Nephron progenitor cell (in vitro differentiated cells): Measurements from ENCODE around the gene MOXD1.

Experiments used
- DNase-seq: peaks from one replicate; pipeline ENCODE4 v3.0.0; 2021
- H3K27ac Mint-ChIP-seq: 2 replicates; pipeline ENCODE4 v1.8.0; 2021; ENCODE audit warnings: mild to moderate bottlenecking, moderate library complexity, mixed read lengths
- H3K27me3 Mint-ChIP-seq: 2 replicates; pipeline ENCODE4 v1.8.0; 2021; ENCODE audit warnings: mild to moderate bottlenecking, low read depth, mixed read lengths; ENCODE audit not compliant: poor library complexity
- H3K36me3 Mint-ChIP-seq: 2 replicates; pipeline ENCODE4 v1.8.0; 2021; ENCODE audit warnings: low read depth, mixed read lengths
- H3K4me1 Mint-ChIP-seq: 2 replicates; pipeline ENCODE4 v1.8.0; 2021; ENCODE audit warnings: mixed read lengths
- H3K4me3 Mint-ChIP-seq: 2 replicates; pipeline ENCODE4 v1.8.0; 2021; ENCODE audit warnings: mild to moderate bottlenecking, moderate library complexity, mixed read lengths
- H3K9me3 Mint-ChIP-seq: 2 replicates; pipeline ENCODE4 v1.8.0; 2021; ENCODE audit warnings: mild to moderate bottlenecking, moderate library complexity, mixed read lengths
- TF ChIP-seq, protein P1 (sequence below): fragments of 200-600 bp; sonication (generic); IDR thresholded peaks from 2 replicates; pipeline ENCODE4 v1.5.0; 2021; ENCODE audit warnings: antibody characterized with exemption

MOXD1 gene

DNA sequence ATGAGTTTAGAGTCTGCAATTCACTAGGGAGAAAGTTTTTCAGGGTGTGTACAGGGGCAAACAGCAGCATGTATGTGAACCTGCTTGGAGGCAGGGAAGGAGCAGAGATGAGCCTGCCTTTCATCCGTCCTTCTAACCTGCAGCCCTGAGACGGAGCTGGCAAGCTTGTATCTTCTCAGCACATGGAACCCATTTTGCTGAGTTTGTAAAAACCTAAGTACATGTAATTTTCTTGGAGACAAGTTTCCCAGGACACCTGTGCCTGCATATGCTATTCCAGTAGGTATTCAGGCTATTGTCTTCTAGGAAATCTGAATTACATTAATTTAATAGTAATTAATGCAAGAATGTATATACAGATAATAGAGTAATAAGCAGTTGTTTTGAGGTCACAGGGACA, 28.8 kb upstream of the MOXD1 start:
- Mint-ChIP-seq H3K36me3 (no peaks in the 10 kb centered on the region), H3K9me3 (no peaks in the 10 kb centered on the region), H3K27ac (no peak overlapping the region), H3K27me3 (peaks cover 3% of the 10 kb centered on the region), H3K4me3 (no peak overlapping the region), H3K4me1 (no peaks in the 10 kb centered on the region)
- TF ChIP-seq, protein P1, sequence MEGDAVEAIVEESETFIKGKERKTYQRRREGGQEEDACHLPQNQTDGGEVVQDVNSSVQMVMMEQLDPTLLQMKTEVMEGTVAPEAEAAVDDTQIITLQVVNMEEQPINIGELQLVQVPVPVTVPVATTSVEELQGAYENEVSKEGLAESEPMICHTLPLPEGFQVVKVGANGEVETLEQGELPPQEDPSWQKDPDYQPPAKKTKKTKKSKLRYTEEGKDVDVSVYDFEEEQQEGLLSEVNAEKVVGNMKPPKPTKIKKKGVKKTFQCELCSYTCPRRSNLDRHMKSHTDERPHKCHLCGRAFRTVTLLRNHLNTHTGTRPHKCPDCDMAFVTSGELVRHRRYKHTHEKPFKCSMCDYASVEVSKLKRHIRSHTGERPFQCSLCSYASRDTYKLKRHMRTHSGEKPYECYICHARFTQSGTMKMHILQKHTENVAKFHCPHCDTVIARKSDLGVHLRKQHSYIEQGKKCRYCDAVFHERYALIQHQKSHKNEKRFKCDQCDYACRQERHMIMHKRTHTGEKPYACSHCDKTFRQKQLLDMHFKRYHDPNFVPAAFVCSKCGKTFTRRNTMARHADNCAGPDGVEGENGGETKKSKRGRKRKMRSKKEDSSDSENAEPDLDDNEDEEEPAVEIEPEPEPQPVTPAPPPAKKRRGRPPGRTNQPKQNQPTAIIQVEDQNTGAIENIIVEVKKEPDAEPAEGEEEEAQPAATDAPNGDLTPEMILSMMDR: no peak
- DNase-seq: no peak

DNA sequence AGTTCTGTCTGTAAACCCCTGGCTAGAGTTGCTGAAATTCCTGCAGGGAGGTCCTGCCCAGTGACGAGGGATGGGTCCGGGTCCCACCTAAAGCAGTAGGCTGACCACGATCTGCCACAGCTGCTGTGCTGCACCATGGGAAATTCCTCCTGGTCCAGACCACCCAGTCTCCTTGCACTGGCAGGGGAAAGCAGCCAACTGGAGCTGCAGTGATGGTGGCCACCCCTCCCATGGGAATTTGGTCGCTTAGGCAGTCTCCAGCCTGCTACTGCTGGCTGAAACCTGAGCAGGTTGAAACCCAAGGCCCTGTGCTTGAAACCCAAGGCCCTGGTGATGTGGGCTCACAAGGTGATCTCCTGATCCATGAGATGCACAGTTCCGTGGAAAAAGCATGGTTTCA, 23.9 kb upstream of the MOXD1 start:
- no peaks in the 10 kb centered on the region for H3K36me3 Mint-ChIP-seq
- TF ChIP-seq, protein P1: no peak
- DNase-seq: peak; percentile 12
- H3K27ac Mint-ChIP-seq: no peak overlapping the region
- no peak overlapping the region for H3K4me3 Mint-ChIP-seq
- H3K9me3 Mint-ChIP-seq: peaks cover 42% of the 10 kb centered on the region
- H3K4me1 Mint-ChIP-seq: no peaks in the 10 kb centered on the region
- H3K27me3 Mint-ChIP-seq: peaks cover 4% of the 10 kb centered on the region

DNA sequence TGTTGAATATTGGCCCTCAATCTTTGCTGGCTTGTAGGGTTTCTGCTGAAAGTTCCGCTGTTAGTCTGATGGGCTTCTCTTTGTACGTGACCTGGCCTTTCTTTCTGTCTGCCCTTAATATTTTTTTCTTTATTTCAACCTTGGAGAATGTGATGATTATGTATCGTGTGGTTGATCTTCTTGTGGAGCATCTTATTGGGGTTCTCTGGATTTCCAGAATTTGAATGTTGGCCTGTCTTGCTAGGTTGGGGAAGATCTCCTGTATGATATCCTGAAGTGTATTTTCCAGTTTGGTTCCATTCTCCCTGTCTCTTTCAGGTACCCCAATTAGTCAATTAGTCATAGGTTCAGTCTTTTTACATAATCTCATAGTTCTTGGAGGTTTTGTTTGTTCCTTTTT, 22.6 kb upstream of the MOXD1 start:
- Mint-ChIP-seq H3K4me3 (no peak overlapping the region), H3K27me3 (peaks cover 4% of the 10 kb centered on the region), H3K9me3 (peaks cover 55% of the 10 kb centered on the region), H3K27ac (no peak overlapping the region), H3K36me3 (no peaks in the 10 kb centered on the region), H3K4me1 (no peaks in the 10 kb centered on the region)
- no peak for DNase-seq
- TF ChIP-seq, protein P1: no peak

DNA sequence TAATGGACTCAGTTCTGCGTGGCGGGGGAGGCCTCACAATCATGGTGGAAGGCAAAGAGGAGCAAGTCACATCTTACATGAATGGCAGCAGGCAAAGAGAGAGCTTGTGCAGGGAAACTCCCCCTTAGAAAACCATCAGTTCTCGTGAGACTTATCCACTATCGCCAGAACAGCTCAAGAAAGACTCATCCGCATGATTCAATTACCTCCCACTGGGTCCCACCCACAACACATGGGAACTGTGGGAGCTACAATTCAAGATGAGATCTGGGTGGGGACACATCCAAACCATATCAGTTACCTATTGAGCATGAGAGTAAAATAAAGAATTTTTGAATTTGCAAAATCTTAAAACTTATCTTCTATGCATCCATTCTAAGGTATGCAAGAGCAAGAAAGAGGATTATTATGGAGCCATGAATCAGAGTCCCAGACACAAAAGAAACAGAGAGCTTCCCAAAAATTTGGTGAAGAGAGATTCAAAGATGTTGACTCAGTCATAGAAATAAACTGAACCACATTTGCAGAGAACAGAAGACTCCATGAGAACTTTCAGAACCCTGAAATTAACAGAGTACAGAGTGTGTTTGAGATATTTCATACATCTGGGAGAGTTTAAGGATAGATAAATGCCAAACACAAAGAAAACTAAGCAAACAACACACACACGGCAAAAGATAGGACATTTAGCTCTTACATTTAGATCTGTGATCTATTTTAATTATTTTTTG, 17.1 kb upstream of the MOXD1 start:
- TF ChIP-seq, protein P1: no peak
- Mint-ChIP-seq H3K36me3 (peaks cover 5% of the 10 kb centered on the region), H3K4me1 (peaks cover 12% of the 10 kb centered on the region), H3K4me3 (no peak overlapping the region), H3K9me3 (peaks cover 77% of the 10 kb centered on the region), H3K27ac (no peak overlapping the region), H3K27me3 (peaks cover 4% of the 10 kb centered on the region)
- DNase-seq: no peak

DNA sequence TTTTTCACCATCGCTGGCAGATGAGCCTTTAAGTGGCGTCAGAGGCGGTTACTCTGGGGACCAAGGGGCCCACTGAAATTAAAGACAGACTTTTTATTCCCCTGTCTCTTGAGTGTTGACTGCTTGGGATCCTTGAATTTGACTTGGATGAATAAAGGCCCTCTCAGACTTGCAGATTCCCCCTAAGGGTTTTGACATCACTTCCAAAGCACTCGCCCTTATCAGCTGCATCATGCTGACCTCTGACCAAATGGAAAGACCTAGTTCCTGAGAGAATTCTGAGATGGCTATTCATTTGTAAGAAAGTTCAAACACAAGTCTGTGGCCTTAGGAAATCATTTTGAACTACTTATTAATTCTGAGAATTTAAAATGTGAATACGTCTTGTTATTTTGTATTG, 13.5 kb upstream of the MOXD1 start:
- TF ChIP-seq, protein P1: no peak
- Mint-ChIP-seq H3K36me3 (peaks cover 5% of the 10 kb centered on the region), H3K4me3 (no peak overlapping the region), H3K27ac (no peak overlapping the region), H3K9me3 (peaks cover 41% of the 10 kb centered on the region), H3K27me3 (peaks cover 7% of the 10 kb centered on the region), H3K4me1 (peaks cover 12% of the 10 kb centered on the region)
- DNase-seq: no peak

DNA sequence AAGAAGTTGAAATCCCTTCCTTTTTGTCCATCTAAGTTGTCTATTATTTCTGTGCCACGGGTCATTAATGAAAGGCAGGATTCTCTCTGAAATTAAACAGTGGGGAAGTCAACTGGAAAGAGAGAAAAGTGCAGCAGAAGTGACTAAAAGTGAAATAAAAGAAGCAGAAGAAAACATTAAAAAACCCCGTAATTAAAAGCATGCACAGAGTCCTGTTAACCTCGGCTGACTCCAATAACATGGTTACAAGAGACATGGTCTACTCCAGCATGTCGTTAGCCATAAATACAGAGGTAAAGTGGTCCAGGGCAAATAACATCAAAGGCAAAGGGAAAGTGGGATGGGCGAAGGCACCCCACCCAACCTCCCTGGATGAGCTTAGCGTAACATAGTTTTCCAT, 13.0 kb upstream of the MOXD1 start:
- no peak for DNase-seq
- Mint-ChIP-seq H3K36me3 (peaks cover 5% of the 10 kb centered on the region), H3K4me1 (peaks cover 12% of the 10 kb centered on the region), H3K27ac (peak overlapping the region; percentile 18), H3K4me3 (no peak overlapping the region), H3K27me3 (peaks cover 8% of the 10 kb centered on the region), H3K9me3 (peaks cover 36% of the 10 kb centered on the region)
- TF ChIP-seq, protein P1: no peak
